HS-27A (cell line): ENCODE results near the gene NPM3.
A peak's percentile ranks its signal among the peaks of the same experiment; 100 is the strongest.

Source experiments
- DNase-seq: peaks from one replicate; pipeline ENCODE4 v3.0.0-alpha.2; 2012; ENCODE audit warnings: low read depth, missing footprints

The NPM3 gene, protein sequence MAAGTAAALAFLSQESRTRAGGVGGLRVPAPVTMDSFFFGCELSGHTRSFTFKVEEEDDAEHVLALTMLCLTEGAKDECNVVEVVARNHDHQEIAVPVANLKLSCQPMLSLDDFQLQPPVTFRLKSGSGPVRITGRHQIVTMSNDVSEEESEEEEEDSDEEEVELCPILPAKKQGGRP

DNA sequence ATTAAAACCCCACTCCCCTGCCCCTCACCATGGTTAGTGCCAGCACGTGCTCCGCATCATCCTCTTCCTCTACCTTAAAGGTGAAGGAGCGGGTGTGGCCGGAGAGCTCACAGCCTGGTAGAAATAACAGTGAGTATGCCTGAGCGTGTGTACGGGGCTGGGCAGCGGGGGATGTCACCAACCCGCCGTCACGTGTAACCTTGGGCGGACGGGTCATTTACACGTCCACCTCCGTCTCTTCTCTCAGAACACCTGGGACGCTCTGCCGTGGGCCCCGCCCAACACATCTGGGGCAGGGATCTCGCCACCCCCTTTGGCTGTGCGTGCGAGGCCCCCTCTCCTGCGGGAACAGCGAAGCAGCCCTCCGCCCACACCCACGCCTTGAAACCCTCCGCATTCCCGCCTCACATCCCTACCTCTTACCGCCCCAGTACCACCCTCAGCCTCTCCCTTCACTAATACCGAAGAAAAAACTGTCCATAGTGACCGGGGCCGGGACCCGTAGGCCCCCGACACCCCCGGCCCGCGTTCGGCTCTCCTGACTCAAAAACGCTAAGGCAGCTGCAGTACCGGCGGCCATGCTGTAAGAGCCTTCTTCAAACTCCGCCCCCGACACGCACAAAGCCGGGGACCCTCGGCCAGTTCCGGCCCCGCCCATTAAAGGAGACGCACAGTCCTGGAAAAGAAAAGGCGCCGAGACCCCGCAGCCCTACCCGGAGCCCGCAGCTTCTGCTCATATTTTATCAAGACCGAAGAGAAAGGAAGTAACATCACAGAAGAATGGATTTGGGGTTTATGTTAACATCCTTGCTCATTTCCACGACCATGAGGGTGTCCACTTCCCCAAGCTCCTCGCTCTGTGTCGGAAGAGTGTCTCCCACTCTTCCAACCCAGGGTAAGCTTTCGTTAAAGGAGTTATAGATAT is at the start of gene NPM3:
TSS of gene NPM3 (minus strand) at position 636 of the 925 bp plus-strand sequence. CDS start at position 580, 56 bp downstream.
- peak; percentile 23 for DNase-seq

DNA sequence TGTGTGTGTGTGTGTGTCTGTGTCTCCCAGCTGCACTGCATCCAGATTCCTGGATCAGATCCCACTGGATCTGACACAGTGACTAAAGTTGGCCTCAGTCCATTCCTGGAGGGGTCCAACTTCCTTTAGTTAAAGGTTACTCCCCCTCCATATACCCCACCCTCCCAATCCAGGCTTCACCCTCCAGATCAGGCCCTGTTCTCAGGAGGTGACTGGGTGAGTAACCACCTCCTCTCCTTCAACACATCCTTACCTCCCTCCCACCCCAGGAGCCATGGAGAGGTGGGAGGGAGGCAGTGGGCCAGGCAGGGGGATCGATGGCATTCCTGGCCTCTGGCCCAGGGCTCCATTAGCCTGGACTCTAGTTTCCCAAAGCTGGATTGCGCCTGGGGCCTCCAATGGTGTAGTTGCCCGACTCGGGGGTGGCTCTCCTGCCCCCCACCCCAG is 49.1 kb upstream of the NPM3 start:
- no peak for DNase-seq

DNA sequence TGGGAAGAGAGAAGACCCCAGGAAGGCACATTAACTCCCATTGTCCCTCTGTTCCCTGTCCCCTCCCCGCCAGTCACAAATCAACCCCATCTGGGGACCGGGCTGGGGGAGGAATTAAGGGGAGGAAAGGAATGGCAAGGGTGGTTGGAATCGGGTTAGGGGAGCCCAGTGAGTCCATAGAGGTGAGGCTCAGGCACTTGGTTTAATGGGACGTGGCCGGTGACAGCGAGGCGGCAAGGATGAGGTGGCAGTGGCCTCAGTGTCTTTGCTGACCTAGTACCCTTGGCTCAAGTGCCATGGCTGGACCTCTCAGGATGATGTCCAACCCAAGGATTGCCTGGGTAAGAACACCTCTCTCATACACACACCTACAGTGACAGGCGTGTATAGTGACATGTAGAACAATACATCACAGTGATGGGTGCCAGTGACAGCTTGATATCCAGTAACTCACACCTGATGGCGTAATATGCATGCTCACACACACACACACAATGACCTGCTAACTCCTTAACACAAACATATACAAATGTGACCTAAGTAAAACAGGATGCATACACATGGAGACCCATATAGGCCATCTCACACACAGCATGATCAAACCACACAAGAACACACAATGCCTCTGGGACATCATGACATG is 48.0 kb upstream of the NPM3 start:
- DNase-seq: no peak

DNA sequence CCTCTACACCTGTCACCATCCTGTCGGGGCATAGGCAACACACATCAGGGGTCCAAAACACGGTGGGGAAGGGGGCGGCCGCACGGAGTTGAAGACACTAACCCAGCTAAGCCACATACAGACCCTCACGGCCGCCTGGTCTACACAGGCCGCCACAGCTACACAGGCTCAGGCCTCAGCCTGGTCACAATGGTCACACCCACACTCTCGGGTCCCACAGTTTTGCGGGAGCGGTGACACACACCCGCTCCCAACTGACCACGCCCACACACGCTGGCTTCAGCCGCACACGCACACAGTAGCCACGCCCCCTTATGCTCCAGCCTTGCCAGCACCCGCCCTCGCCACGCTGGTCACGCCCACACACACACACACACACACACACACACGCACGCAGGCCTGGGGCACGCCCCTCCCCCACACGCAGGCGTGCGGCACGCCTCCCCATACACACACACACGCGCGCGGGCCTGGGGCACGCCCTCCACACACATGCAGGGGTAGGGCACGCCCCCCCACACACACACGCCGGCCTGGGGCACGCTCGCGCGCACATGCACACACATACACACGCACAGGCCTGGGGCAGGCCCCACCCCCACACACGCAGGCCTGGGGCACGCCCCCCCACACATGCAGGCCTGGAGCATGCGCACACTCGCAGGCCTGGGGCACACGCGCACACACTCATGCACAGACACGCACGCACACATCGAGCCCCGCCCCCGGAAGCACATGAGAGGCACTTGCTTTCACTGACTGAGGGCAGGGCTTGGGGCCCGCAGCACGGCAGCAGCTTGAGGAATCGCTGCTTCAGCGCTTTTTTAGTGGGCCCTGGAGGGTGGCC is 47.3 kb upstream of the NPM3 start:
- DNase-seq: no peak

DNA sequence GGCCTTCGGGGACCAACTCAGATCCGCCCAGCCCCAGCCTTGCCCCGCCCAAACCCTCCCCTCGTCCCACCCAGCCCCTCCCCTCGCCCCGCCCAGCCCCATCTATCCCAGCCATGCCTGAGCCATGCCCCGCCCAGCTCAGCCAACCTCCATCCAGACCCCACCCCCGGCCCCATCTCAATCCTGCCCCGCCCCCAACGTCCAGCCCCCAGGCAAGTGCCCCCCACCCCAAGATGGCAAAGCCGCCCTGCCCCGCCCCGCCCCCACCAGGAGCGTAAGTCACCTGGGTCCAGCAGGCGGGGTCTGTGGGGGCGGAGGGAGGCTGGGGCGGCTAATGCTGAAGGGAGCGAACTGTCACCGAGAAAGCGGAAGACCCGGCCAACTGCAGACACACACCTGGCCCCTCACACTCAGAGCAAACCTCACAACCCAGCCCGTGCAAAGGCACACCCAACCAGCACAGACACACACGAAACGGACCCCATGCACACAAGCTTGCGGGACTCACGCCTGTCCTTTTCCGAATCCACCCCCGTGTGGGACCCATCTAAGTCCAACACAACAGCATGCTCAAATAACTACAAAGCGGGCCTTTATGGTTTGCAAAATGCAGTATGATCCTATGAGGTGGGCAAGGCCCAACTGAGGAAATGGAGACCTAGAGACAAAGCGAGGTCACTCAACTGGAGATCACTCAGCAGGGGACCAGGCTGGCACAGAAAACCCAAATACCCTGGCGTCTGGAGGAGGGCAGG is 46.5 kb upstream of the NPM3 start:
- no peak for DNase-seq

DNA sequence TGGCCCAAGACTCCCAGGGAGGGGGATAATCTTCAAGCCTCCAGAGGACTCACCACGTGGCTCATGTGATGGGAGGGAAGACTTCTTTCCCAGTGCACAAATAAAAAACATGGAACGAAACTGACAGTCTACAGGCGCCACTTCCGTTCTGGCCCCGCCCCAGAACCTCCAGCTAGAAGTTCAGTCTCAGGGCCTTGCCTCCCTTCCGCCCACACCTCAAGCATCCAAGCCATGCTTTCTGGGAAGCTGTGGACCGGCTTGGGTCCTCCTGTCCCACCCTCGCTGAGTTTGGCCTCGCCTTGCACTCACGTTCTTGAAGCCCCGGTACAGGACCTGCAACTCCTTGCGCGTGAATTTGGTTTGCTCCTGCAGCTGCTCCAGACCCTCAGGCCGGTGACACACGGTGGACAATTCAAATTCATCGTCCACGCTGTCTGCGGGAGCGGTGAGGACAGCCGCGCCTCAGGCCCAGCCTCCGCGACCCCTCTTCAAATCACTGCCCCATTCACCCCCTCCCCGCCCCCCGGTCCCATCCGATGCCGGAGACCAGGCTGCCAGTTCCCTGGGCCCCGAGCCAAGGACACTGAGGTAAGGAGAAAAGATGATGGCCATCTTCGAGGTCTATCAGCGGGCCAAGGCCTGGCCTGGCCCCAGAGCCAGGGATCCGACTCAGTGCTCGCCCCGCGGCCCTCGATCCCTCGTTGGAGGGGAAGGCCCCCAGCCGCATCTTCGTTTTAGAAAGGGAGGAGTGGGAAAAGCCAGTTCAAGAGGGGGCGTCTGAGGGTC is 45.7 kb upstream of the NPM3 start:
- DNase-seq: no peak

DNA sequence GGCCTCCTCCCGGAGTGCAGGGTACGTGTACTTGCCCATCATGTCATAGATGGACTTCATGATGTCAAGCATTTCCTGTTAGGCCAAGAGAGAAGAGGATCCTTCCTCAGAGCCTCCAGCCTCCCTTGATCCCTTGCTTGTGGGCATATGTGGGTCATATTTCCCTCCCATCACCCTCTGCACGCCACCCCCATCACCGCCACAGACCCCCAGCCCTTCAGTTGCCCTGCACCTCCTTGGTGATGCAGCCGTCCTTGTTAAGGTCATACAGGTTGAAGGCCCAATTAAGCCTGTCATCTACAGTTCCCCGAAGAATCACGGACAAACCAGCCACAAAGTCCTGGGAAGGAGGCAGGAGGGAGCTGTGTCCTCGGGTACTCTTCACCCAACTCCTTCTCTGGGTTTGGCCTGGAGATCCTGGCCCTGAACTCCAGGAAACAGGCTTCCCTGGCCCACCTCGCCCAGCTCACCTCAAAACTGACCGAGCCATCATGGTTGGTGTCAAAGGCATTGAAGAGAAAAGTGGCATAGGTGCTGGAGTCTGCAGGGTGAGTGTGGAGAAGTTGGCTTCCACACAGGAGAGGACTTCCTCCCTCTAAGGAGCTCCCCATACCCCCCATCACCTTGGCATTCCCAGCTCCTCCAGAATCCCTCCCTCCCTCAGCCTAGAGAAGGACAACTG is 44.8 kb upstream of the NPM3 start:
- no peak for DNase-seq

DNA sequence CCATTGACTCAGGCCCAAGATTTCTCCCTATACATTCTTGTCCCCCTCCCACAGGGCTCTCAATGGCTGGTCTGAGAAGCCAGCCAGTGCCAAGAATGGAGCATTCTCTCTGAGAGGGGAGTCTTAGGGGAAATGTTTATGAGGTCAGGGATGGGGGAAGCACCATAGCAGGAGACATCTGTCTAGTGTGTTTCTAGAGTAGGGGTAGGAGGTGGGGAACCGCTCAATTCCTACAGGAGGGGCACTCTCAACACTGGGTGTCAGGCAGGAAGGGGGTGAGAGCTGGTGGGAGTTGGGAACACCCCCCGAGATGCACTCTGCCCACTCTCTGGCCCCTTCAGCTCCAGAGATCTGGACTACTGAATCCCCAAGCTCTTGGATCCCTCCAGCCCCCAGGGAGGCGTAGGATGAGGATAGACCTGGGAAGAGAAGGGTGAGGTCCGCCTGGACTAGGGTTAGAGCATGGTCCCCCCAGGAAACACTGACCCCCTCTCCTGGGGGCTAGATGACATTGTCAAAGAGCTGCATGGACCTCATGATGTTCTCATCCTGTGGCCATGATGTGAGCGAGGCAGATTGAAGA is 43.7 kb upstream of the NPM3 start:
- DNase-seq: no peak

DNA sequence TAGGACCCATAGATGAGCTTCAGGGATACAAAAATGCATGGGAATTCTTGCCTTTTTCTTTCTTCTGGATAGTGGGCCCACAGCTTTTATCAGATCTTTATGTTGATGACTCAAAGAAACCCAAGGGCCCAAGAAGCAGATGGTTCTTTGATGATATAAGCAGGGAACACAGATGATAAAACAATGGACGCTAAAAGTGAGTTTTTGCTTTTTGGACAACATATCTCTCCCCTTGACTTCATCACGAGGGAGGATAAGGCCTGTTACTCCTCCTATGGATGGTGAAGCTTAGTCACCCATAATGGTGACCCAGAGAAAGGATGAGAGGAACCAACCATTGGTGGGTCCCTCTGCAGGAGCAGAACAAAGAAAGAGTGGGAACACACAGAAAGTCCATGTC is 41.5 kb upstream of the NPM3 start:
- no peak for DNase-seq

DNA sequence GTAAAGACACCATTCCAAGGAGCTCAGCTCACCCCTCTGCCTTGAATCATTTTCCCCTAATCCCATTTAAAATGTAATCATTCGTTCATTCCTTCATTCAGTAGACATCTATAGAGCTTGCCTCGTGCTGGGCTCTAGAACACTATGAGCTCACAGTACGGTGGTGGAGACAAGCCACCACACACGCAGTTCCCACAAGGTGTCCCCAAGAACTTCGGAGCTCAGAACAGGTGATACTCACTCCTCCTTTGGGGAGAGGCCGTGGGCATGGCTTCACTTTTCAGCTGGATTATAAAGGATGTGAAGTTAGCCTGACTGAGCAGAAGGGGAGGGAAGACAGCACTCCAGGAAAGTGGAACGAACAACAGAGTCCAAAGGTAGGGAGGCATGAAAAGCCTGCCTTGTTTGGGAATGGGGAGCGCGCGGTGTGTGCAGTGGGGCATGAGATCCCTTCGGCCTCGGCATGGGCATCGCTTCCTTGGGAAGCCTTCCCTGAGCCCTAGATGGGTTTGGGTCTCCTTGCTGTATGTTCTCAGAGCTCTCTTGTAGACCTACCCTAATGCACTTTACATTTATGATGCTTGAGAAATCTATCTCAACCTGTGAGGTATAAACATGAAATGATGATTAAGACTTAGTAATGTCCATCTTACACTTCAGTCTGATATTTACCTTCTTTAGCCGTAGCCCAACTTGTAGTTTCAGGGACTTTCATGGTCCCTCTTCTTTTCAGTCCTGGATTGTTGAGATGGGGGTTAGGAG is 35.8 kb upstream of the NPM3 start:
- DNase-seq: no peak

DNA sequence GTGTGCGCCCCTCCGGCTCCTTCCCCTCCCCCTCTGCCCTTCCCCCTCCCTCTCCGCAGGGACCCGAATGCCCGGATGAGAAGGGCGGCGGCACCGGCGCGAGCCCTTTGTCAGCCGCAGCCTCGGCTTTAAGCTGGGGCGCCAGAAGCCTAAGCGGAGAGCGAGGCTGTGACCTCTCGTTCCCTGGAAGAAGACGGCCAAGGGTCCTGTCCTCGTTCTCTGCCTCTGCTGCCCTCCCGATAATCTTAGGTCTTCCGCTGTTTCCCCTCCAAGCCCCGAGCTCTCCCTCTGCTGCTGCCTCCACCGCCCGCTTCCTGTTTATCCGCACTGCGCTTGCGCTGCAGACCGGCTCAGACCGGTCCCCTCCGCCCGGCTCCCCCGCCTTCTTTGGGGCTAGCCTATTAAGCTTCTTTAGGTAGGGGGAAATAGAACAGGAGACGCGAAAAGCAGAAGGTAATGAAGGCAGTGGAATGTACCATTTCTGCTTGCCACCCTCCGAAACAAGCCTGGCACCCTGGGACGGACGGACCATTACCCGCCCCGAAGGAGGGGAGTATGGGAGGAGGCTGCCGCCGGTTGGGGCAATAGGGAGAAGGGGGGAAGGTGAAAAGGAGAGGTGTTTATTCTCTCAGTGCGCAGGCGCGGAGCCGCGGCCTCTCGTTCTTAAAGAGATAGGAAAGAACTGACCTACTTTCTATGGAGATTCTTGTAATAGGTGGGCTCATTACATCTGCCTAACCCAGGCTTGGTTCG is 35.0 kb upstream of the NPM3 start, which contains the start of gene OGA:
TSS of gene OGA (minus strand) at position 326 of the 753 bp plus-strand sequence. CDS start 422 bp downstream, outside the sequence.
- peak; percentile 91 for DNase-seq

DNA sequence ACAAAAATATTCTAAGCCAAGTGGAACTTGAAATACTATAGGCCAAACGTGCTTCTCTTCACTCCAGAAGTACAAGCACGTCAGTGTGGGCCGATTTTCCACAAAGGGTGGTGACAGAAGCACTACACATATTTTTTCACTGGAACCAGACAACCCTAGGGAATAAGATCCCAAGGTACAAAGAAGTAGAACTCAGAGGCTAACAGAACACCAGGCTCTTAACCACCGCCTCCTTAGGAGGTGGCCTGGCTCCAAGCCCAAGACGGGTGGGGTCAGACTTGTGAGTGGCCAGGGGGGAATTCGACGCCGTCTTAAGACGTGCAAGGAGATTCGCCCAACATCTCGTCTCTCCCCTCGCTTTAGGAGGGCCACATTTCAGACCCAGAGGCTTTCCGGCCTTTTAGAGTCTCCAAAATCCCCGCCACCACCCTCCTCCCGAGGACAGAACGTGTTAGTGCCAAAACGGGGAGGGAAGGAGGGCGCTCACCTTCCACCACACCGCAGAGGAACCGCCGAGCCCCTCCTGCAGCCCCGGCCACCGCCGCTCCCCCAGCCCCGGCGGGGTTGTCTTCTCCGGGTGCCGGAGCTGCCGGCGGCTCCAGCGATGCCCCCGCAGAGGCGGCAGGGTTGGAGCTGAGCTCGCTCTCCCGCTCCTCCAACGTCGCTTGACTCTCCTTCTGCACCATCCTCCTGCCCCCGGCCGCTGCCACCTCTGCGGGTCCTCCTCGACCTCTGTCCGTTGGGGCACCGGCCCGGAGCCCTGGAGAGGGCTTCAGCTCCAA is 34.3 kb upstream of the NPM3 start:
- peak; percentile 67 for DNase-seq

DNA sequence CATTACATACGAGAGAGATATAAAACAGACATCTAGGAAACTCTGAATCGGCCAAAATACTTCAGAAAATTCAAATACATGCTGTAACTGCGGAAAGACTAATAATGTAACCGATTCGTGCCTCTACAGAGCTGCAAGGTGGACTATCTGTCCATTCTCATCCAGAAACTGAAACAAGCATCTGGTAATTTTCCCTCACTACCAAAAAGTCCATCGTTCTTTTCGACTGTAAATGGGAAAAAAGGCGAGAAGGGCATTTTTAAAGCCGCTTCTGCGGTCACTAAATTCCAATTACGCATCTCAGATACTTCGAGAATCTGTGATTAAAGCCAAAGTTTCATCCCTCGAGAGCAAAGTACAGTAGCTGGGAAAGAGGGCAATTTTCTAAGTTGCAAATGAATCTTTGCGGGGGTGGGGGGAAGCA is 33.7 kb upstream of the NPM3 start:
- no peak for DNase-seq

DNA sequence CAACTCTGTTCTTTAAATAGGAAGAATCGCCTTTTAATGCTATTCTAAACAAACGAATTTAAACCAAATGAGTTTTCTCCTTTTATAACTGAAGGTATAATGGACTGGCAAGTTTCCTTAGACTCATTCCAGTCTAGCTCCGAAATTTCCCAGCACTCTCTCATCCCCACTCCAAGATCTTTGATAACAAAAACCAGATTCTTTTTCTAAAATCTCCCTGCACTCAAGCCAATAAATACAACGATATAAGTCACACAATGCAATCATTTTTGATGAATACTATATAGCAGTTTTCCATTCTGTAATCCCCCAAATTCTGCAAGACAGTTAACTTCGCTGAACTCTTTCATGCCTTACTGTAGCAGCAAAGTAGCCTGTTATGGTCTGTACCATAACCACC is 33.1 kb upstream of the NPM3 start:
- no peak for DNase-seq

DNA sequence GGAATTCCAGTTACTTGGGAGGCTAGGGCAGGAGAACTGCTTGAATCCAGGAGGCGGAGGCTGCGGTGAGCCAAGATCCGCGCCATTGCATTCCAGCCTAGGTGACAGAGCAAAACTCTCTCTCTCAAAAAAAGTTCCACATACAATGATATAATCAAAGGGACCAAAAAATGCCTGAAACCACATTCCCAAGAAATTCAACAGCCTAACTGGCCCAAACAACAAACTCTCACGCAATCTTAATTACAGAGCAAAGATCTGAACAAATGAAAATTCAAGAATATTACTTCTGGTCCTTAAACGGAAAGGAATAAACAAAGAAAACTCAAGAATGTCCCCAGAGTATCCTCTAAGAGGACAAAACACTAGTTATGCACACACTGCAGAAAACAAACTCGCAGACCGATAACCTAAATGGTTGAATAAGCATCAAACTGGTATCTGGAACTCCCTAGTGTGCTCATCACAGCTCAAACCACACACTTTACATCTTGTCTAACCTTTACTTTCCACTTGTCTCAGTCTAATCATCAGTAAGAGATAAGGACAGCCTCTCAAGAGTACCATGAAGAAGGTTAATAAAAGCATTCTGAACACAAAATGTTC is 31.3 kb upstream of the NPM3 start:
- DNase-seq: no peak

DNA sequence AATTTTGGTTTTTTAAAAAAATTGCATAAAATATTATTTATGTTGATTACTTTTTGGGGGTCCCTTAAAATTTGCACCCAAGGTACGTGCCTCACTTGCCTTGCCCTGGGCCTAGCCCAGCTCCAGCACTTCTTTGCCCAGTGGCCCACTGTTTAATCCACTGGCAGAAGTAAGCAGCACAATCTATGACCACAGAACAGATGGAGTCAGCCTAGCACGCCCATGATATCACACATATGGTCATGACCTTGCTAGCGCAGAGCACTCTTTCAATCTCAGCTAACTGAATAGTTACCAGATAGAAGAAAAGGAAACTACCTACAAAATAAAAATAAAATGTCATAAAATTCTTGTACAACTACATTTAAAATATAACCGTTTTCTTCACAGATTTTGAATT is 29.4 kb upstream of the NPM3 start:
- no peak for DNase-seq

DNA sequence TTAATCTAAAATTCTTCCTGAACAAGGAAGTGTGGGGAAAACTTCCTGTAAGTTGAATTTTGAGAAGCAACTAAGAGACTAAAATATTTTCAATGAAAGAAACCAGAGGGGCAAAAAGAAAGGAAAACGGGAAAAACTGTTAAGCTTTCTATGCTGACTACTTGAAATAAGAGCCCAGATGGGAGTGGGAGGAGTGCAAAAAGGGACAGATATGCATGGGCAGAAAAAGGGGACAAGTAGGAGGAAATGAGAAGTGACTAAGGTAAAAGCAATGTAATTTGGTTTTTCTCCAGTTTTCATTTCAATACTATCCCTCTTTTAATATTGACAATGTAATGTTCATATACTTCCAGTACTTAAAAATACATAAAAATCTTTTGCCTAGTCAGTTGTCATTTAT is 23.9 kb upstream of the NPM3 start:
- no peak for DNase-seq
